ENCODE results near the gene ZNF729.

DNA sequence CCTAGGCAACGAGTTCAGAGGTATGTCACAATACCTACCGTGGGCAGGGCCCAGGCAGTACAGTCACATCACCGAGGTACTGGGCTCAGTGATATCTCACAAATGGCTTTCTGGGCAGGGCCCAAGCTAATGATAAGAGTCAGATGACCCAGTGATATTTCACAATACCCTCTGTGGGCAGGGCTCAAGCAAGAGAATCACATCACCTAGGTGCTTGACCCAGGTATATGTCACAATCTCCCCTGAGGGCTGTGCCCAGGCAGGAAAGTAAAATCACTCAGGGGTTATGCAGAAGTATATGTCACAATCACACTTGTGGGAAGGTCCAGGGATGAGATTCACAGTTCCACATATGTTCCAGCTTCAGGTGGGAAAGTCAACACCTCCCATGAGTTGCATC is 45.3 kb downstream of the ZNF729 start:
- no peak for TF ChIP-seq POLR2A (IDR thresholded peaks at IDR 0.05)
- TF ChIP-seq, protein P1, sequence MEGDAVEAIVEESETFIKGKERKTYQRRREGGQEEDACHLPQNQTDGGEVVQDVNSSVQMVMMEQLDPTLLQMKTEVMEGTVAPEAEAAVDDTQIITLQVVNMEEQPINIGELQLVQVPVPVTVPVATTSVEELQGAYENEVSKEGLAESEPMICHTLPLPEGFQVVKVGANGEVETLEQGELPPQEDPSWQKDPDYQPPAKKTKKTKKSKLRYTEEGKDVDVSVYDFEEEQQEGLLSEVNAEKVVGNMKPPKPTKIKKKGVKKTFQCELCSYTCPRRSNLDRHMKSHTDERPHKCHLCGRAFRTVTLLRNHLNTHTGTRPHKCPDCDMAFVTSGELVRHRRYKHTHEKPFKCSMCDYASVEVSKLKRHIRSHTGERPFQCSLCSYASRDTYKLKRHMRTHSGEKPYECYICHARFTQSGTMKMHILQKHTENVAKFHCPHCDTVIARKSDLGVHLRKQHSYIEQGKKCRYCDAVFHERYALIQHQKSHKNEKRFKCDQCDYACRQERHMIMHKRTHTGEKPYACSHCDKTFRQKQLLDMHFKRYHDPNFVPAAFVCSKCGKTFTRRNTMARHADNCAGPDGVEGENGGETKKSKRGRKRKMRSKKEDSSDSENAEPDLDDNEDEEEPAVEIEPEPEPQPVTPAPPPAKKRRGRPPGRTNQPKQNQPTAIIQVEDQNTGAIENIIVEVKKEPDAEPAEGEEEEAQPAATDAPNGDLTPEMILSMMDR (IDR thresholded peaks at IDR 0.05): no peak
